ENCODE measurements around the gene ALOX5. TPM values are rescaled to one million over a fixed set of nuclear protein-coding genes. Genes with fewer than 3 reads are reported as not detected.

Gene ALOX5
- total RNA-seq, 2 donors from 2014 or later = 42.5 to 63.0 TPM

GRCh38 chr10:45418849-45419675 is 45.0 kb downstream of the ALOX5 start:
- Histone ChIP-seq H3K4me1 (peaks cover 32% of the 10 kb centered on the region), H3K36me3 (replicated peaks in 1 of 2; ENCODE audit: insufficient read depth in 1 of 2, low read depth in 2 of 2) (no peaks in the 10 kb centered on the region), H3K27me3 (no peaks in the 10 kb centered on the region), H3K9me3 (no peaks in the 10 kb centered on the region), H3K4me3 (peak overlapping the region in 1 of 2 donors; percentile 36), H3K27ac (peak overlapping the region; percentile 42 to 90 (median 78))
- 48 to 78% methylated on average over 57 to 60 of the region's 60 CpGs for WGBS, 2 donors
- DNase-seq (peak in 3 of 4 donors; percentile 49 to 57 (median 53)), ATAC-seq (peak; percentile 38)
- intact Hi-C loops (cut with DNase I) = no loop called here
- no peak for TF ChIP-seq CTCF (IDR thresholded peaks at IDR 0.05)
- TF ChIP-seq POLR2A (IDR thresholded peaks at IDR 0.05) = peak; percentile 4 to 56 (median 34)

- no peak for DNase-seq
- peak overlapping the region; percentile 42 to 90 (median 78) for H3K27ac ChIP-seq
- H3K9me3 ChIP-seq = no peaks in the 10 kb centered on the region
- ATAC-seq = no peak
- 65 to 78% methylated on average over 12 of the region's 12 CpGs for WGBS, 2 donors
- H3K36me3 ChIP-seq (replicated peaks in 1 of 2; ENCODE audit: insufficient read depth in 1 of 2, low read depth in 2 of 2) = no peaks in the 10 kb centered on the region
- TF ChIP-seq POLR2A (IDR thresholded peaks at IDR 0.05) (no peak), CTCF (IDR thresholded peaks at IDR 0.05) (no peak)
- no peaks in the 10 kb centered on the region for H3K27me3 ChIP-seq
- H3K4me3 ChIP-seq = no peak overlapping the region
- peaks cover 32% of the 10 kb centered on the region for H3K4me1 ChIP-seq
- intact Hi-C loops (cut with DNase I) = no loop called here
Measured at GRCh38 chr10:45419676-45420025, 45.6 kb downstream of the ALOX5 start.

GRCh38 chr10:45420453-45421192 is 46.6 kb downstream of the ALOX5 start:
- Histone ChIP-seq H3K27me3 (no peaks in the 10 kb centered on the region), H3K36me3 (replicated peaks in 1 of 2; ENCODE audit: insufficient read depth in 1 of 2, low read depth in 2 of 2) (no peaks in the 10 kb centered on the region), H3K4me3 (no peak overlapping the region), H3K4me1 (peaks cover 39% of the 10 kb centered on the region), H3K9me3 (no peaks in the 10 kb centered on the region), H3K27ac (peak overlapping the region; percentile 71 to 90 (median 78))
- ATAC-seq (peak; percentile 94), DNase-seq (peak; percentile 94 to 98 (median 98))
- 7 to 11% methylated on average over 15 to 16 of the region's 16 CpGs for WGBS, 2 donors
- intact Hi-C loops (cut with DNase I) = no loop called here
- peak in 1 of 3 donors; percentile 11 for TF ChIP-seq POLR2A (IDR thresholded peaks at IDR 0.05)
- no peak for TF ChIP-seq CTCF (IDR thresholded peaks at IDR 0.05)

GRCh38 chr10:45421221-45422097 is 47.4 kb downstream of the ALOX5 start:
- H3K9me3 ChIP-seq = no peaks in the 10 kb centered on the region
- no peak overlapping the region for H3K4me3 ChIP-seq
- intact Hi-C loops (cut with DNase I) = no loop called here
- H3K27me3 ChIP-seq = no peaks in the 10 kb centered on the region
- WGBS, 2 donors = 66 to 83% methylated on average over 3 to 7 of the region's 7 CpGs
- DNase-seq (peak in 2 of 4 donors; percentile 25 to 36), ATAC-seq (no peak)
- H3K27ac ChIP-seq = peak overlapping the region; percentile 71 to 90 (median 78)
- no peak for TF ChIP-seq CTCF (IDR thresholded peaks at IDR 0.05)
- no peak for TF ChIP-seq POLR2A (IDR thresholded peaks at IDR 0.05)
- no peaks in the 10 kb centered on the region for H3K36me3 ChIP-seq (replicated peaks in 1 of 2; ENCODE audit: insufficient read depth in 1 of 2, low read depth in 2 of 2)
- peaks cover 47% of the 10 kb centered on the region for H3K4me1 ChIP-seq

Measured in body of pancreas (tissue), 4 donors.